ENCODE measurements around the gene PPP2R3A.

DNA sequence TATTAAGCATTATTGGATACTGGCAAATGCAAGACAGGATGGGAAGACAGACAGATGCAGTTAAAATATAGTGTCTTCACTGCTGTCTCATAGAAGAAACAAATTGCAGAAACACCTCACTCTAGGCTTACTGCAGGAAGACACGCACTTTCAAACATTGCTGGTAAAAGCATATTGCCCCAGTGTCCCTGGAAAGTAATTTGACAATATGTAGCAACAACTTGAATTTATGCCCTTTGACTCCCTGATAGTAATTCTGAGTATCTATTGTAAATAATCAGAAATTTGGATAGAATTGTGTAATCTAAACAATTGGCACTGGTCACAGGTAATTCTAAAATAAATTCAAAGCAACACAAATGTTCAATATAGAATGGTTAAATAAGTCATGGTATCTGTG is 168.6 kb downstream of the PPP2R3A start:
- no peak for TF ChIP-seq POLR2A (IDR thresholded peaks at IDR 0.05)
- no peak for TF ChIP-seq CTCF (IDR thresholded peaks at IDR 0.05)
- no peak for TF ChIP-seq POLR2AphosphoS5 (IDR thresholded peaks at IDR 0.05)
